AG09309 (cell line): ENCODE measurements around the gene PCSK5.

Experiments used
- DNase-seq: peaks from one replicate; pipeline ENCODE4 v3.0.0-alpha.2; 2010; ENCODE audit warnings: low read depth
- H3K4me3 ChIP-seq: 2 replicates; pipeline ENCODE4 v1.5.1; 2011; ENCODE audit warnings: mild to moderate bottlenecking, low read depth, low read length, moderate library complexity; ENCODE audit not compliant: control insufficient read depth
- CTCF ChIP-seq: IDR thresholded peaks from 2 replicates; pipeline ENCODE4 v1.5.1; 2011; ENCODE audit warnings: mild to moderate bottlenecking, low read depth, low read length, inconsistent platforms; ENCODE audit not compliant: insufficient read depth, control insufficient read depth; ENCODE audit errors: missing control alignments

PCSK5 gene

DNA sequence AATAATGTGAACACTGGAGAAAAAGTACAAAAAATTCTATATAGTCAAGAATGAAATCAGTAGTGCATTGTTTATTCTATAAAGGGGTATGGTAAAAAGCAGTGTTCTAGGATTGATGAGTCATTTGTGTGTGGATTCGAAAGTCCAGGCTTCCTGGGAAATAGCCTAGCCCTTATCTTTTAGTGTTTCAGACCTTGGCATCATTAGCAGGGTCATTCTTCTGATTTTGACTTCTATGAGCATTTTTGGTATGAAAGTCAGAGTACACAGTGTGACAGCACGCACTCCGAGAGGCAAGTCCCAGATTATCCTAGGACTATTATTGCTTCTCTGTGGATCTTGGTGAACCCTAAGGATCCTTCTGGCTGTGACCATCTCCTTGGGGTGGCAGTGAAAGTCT, 16.9 kb downstream of the PCSK5 start:
- TF ChIP-seq CTCF: no peak
- no peak for DNase-seq
- no peak overlapping the region for H3K4me3 ChIP-seq

DNA sequence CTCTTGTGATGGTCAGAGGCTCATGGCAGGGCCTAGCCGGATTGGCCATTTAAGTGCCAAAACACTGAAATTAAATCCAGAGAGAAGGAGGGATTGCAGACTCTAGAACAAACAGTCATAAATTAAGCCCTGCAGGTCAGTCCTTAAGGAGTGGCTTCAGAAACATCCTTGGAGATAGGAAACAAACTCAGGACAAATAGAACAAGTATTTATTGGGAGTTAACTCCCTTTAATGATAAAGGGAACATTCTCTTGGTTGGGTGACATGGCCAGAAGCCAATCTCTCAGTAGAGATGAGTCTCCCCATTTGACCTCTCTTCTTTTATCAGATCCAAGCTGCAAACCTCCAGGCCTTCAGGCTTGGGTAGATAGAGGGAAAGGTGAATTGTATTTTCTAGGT, 17.4 kb downstream of the PCSK5 start:
- no peak overlapping the region for H3K4me3 ChIP-seq
- no peak for DNase-seq
- no peak for TF ChIP-seq CTCF

- H3K4me3 ChIP-seq: no peak overlapping the region
- TF ChIP-seq CTCF: no peak
- no peak for DNase-seq
Measured at GRCh38 chr9:75909776-75910175, 19.3 kb downstream of the PCSK5 start.

DNA sequence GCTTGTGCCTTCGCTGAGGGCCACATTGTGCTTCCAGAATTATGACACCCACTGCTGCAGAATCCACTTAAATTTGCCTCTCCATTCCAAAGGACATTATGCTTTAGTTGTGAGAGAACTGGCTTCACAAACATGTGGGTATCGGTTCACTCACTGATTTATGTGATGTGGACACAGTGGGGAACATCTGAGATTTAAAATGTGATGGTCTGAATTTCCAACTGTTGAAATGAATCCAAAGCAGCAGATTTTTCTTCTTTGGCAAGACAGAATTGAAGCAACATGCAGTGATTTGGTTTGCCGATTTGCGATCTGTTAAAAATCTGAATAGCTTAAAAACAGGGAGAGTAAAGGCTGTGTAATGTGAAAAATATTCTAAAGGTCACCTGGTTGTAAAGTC, 20.3 kb downstream of the PCSK5 start:
- TF ChIP-seq CTCF: no peak
- no peak for DNase-seq
- no peak overlapping the region for H3K4me3 ChIP-seq

DNA sequence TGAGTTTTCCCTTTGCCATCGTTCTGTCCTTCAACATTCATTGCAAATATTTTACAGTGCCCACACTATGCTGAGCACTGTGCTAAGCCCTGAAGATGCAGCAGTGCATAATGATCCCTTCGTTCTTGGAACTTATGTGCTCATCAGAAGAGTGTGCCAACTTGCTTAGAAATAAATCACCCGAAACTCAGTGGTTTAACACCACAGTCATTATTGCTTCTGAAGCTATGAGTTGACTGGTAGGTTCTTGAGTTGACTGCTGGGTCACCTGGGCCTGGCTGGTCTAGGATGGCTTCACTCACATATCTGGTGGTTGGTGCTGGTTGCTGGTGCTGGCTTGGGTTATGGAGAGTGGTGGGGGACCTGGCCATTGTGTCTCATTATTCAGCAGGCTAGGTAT, 20.9 kb downstream of the PCSK5 start:
- no peak overlapping the region for H3K4me3 ChIP-seq
- no peak for DNase-seq
- TF ChIP-seq CTCF: no peak

DNA sequence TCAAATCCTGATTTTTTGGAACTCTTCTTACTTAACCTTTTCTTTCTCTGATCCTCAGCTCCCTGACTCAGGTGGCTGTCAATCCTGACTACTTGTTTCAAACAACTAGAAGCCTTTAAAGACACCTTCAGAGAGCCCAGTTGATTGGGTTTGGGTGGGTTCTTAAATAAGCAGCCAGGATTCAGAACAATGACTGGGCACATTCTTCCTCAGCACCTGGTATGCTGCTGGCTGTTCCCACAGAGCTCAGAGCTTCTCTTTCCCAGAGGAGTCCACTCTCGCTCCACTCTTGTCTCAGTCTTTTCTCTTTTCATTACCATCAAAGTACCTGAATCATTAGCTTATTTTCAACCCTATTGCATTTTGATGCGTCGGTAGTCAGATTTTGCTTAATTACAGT, 22.5 kb downstream of the PCSK5 start:
- no peak for TF ChIP-seq CTCF
- DNase-seq: no peak
- H3K4me3 ChIP-seq: no peak overlapping the region

DNA sequence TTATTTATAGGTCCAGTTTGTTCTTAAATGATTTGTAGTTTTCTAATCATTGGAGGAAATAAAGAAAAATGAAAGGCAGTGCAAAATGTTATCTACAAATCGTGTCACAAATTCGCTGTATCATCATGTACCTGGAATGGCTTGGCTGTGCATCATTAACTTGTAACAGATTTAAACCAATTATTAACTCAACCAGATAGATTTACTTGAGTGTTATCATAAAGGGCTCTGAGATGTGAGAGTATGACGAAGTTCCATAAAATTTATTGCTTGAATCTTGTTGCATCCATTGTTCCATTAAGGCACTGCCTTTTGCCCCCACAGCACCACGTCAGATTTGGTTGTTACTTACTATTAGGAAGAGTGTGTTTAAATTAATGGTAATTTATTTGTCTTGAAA, 23.5 kb downstream of the PCSK5 start:
- TF ChIP-seq CTCF: no peak
- H3K4me3 ChIP-seq: no peak overlapping the region
- no peak for DNase-seq
